ENCODE measurements around the gene INO80C.

INO80C gene

DNA sequence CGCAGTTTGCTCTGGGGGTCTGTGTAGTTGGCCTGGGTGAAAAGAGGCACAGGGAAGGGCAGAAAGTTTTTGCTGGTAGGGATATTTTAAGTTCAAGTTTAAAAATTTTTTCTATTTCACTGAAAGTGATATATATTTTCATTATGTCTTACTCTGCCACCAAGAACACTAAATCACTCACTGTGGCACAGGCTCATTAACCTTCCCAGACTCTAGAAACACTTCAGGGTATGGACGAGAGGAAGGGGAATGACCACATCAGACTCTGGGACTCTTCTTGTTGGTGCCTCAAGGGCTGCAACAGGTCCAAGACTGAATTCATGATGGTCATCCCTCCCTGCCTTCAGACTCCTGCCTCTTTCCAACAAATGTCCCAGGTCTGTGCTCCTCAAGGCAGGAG, 29.0 kb downstream of the INO80C start:
- DNase-seq: no peak
- Histone ChIP-seq H3K79me1 (ENCODE audit: low read length) (no peaks in the 10 kb centered on the region), H2AFZ (ENCODE audit: insufficient read depth, low read length, poor library complexity) (no peak overlapping the region), H3K4me1 (ENCODE audit: control insufficient read depth in 1 of 2, insufficient read depth in 2 of 2, low read length in 2 of 2) (no peaks in the 10 kb centered on the region), H3K18ac (ENCODE audit: low read length) (no peak overlapping the region), H3K79me2 (ENCODE audit: control insufficient read depth, insufficient read depth, low read length, poor library complexity) (no peaks in the 10 kb centered on the region), H3K27ac (ENCODE audit: low read depth, low read length) (no peak overlapping the region), H4K12ac (ENCODE audit: low read depth, low read length) (no peak overlapping the region), H3K9ac (ENCODE audit: low read length) (peak overlapping the region; percentile 36), H3K9me3 (ENCODE audit: insufficient read depth, low read depth, low read length) (peaks cover 4% of the 10 kb centered on the region), H3K4me3 (ENCODE audit: low read depth, low read length) (no peak overlapping the region), H4K91ac (ENCODE audit: low read depth, low read length) (no peak overlapping the region), H3K4ac (ENCODE audit: low read depth, low read length) (no peak overlapping the region), H3K36me3 (ENCODE audit: control insufficient read depth in 1 of 2, insufficient read depth in 2 of 2, low read length in 2 of 2) (no peaks in the 10 kb centered on the region), H3K27me3 (ENCODE audit: insufficient read depth, low read length) (no peaks in the 10 kb centered on the region), H4K8ac (ENCODE audit: low read depth, low read length) (no peak overlapping the region), H2AK5ac (ENCODE audit: low read length) (no peak overlapping the region), H3K14ac (ENCODE audit: low read length) (no peak overlapping the region), H2BK120ac (ENCODE audit: insufficient read depth, low read length, poor library complexity) (no peak overlapping the region), H3K4me2 (ENCODE audit: low read length) (no peak overlapping the region), H2BK5ac (ENCODE audit: low read depth, low read length, poor library complexity) (no peak overlapping the region), H3K23ac (ENCODE audit: low read length) (no peak overlapping the region), H2BK12ac (ENCODE audit: low read length) (no peak overlapping the region)
- no CpG with 5 or more reads among the region's 2 CpGs for WGBS (ENCODE audit: extremely low coverage, insufficient coverage, insufficient read length)

DNA sequence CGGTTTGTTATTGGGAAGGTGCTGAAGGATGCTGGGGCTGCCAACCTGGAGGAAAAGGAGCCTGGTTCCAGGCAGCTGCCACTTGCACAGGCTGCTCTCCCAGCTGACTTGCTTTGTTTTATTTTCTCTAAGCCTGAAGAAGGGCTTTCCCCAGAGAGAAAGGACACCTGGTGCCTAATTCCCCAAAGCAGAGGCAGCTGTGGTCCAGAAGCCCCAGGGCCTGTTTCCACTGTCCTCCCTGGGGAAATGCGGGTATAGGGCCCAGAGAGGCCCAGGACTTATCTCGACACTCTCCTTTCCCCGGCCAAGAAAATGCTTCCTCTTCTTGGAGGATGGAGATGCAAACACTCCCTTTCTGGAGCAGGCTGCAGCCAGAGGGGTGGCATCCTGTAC, 30.1 kb downstream of the INO80C start:
- Histone ChIP-seq H3K18ac (ENCODE audit: low read length) (no peak overlapping the region), H3K27ac (ENCODE audit: low read depth, low read length) (no peak overlapping the region), H2BK12ac (ENCODE audit: low read length) (no peak overlapping the region), H2BK5ac (ENCODE audit: low read depth, low read length, poor library complexity) (no peak overlapping the region), H3K4me3 (ENCODE audit: low read depth, low read length) (no peak overlapping the region), H3K9ac (ENCODE audit: low read length) (no peak overlapping the region), H3K9me3 (ENCODE audit: insufficient read depth, low read depth, low read length) (peaks cover 4% of the 10 kb centered on the region), H3K79me1 (ENCODE audit: low read length) (no peaks in the 10 kb centered on the region), H2AK5ac (ENCODE audit: low read length) (no peak overlapping the region), H3K36me3 (ENCODE audit: control insufficient read depth in 1 of 2, insufficient read depth in 2 of 2, low read length in 2 of 2) (no peaks in the 10 kb centered on the region), H3K27me3 (ENCODE audit: insufficient read depth, low read length) (no peaks in the 10 kb centered on the region), H2AFZ (ENCODE audit: insufficient read depth, low read length, poor library complexity) (no peak overlapping the region), H3K4me2 (ENCODE audit: low read length) (no peak overlapping the region), H3K79me2 (ENCODE audit: control insufficient read depth, insufficient read depth, low read length, poor library complexity) (no peaks in the 10 kb centered on the region), H3K4me1 (ENCODE audit: control insufficient read depth in 1 of 2, insufficient read depth in 2 of 2, low read length in 2 of 2) (no peaks in the 10 kb centered on the region), H4K8ac (ENCODE audit: low read depth, low read length) (no peak overlapping the region), H3K14ac (ENCODE audit: low read length) (no peak overlapping the region), H4K12ac (ENCODE audit: low read depth, low read length) (no peak overlapping the region), H3K4ac (ENCODE audit: low read depth, low read length) (no peak overlapping the region), H2BK120ac (ENCODE audit: insufficient read depth, low read length, poor library complexity) (no peak overlapping the region), H4K91ac (ENCODE audit: low read depth, low read length) (no peak overlapping the region), H3K23ac (ENCODE audit: low read length) (no peak overlapping the region)
- peak; percentile 50 to 79 for DNase-seq
- no CpG with 5 or more reads among the region's 4 CpGs for WGBS (ENCODE audit: extremely low coverage, insufficient coverage, insufficient read length)

DNA sequence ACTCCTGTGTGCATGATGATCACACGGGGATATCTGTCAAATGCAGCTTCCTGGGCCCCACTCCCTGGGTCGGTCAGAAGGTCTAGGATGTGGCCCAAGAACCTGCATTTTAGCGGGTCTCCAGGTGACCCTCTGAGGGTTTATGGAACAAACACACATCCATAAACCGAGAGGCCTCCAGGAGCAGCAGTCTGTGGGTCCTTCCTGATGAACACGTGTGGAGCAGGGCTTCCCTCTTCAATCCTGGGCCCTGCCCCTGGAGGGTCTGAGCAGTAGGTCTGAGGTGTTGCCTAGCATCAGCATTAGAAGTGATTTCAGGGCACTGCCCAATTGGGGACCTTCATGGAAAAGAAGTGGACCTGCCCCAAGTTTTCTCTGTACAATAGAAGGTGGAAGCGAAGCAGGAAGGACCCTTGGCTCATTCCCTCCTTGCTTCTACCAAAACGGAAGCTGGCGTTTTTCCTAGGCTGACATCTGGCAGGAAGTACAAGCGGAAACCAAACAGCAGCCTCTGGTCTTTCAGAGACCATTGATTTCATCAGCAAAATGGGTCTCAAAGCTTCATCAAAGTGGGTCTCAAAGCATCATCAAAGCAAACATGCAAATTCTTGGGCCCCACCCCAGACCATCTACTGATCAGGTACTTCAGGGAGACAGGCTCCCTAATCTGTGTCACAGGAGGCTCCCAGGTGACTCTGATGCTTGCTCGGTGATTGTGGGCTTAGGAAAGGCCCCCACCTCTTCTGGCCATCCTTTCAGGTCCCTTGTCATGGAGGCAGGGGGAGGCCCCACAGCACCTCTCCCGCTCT, 30.7 kb downstream of the INO80C start:
- H4K8ac ChIP-seq (ENCODE audit: low read depth, low read length): no peak overlapping the region
- H3K9ac ChIP-seq (ENCODE audit: low read length): no peak overlapping the region
- H4K91ac ChIP-seq (ENCODE audit: low read depth, low read length): no peak overlapping the region
- no peaks in the 10 kb centered on the region for H3K79me2 ChIP-seq (ENCODE audit: control insufficient read depth, insufficient read depth, low read length, poor library complexity)
- H3K14ac ChIP-seq (ENCODE audit: low read length): no peak overlapping the region
- no peak overlapping the region for H3K4me2 ChIP-seq (ENCODE audit: low read length)
- no peak overlapping the region for H3K23ac ChIP-seq (ENCODE audit: low read length)
- H2BK12ac ChIP-seq (ENCODE audit: low read length): no peak overlapping the region
- H3K27me3 ChIP-seq (ENCODE audit: insufficient read depth, low read length): no peaks in the 10 kb centered on the region
- H2BK120ac ChIP-seq (ENCODE audit: insufficient read depth, low read length, poor library complexity): no peak overlapping the region
- H3K4me1 ChIP-seq (ENCODE audit: control insufficient read depth in 1 of 2, insufficient read depth in 2 of 2, low read length in 2 of 2): no peaks in the 10 kb centered on the region
- no peak for DNase-seq
- H3K36me3 ChIP-seq (ENCODE audit: control insufficient read depth in 1 of 2, insufficient read depth in 2 of 2, low read length in 2 of 2): no peaks in the 10 kb centered on the region
- H3K4ac ChIP-seq (ENCODE audit: low read depth, low read length): no peak overlapping the region
- H2AFZ ChIP-seq (ENCODE audit: insufficient read depth, low read length, poor library complexity): no peak overlapping the region
- H2AK5ac ChIP-seq (ENCODE audit: low read length): no peak overlapping the region
- no peak overlapping the region for H3K18ac ChIP-seq (ENCODE audit: low read length)
- no peak overlapping the region for H3K27ac ChIP-seq (ENCODE audit: low read depth, low read length)
- H2BK5ac ChIP-seq (ENCODE audit: low read depth, low read length, poor library complexity): no peak overlapping the region
- no peak overlapping the region for H4K12ac ChIP-seq (ENCODE audit: low read depth, low read length)
- H3K9me3 ChIP-seq (ENCODE audit: insufficient read depth, low read depth, low read length): peaks cover 4% of the 10 kb centered on the region
- WGBS (ENCODE audit: extremely low coverage, insufficient coverage, insufficient read length): no CpG with 5 or more reads among the region's 11 CpGs
- H3K4me3 ChIP-seq (ENCODE audit: low read depth, low read length): no peak overlapping the region
- no peaks in the 10 kb centered on the region for H3K79me1 ChIP-seq (ENCODE audit: low read length)

DNA sequence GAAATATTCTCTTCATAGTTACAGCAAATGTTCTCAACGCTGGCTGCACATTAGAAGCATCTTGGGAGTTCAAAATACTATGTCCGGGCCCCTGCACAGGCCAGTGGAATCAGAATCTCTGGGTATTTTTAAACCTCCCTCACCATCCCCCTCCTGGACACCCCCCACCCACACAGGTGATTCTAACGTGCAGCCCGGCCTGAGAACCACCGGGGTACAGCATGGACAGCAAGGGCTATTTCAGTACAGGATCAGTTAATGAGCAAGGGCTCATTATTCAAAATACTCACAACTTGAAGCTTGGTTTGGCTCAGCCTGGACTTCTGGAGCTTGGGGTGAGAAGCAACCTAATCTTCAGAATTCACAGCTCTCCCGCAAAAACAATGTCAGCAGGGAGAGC, 31.4 kb downstream of the INO80C start:
- H2BK120ac ChIP-seq (ENCODE audit: insufficient read depth, low read length, poor library complexity): no peak overlapping the region
- WGBS (ENCODE audit: extremely low coverage, insufficient coverage, insufficient read length): no CpG with 5 or more reads among the region's 6 CpGs
- no peaks in the 10 kb centered on the region for H3K36me3 ChIP-seq (ENCODE audit: control insufficient read depth in 1 of 2, insufficient read depth in 2 of 2, low read length in 2 of 2)
- no peaks in the 10 kb centered on the region for H3K79me2 ChIP-seq (ENCODE audit: control insufficient read depth, insufficient read depth, low read length, poor library complexity)
- no peaks in the 10 kb centered on the region for H3K27me3 ChIP-seq (ENCODE audit: insufficient read depth, low read length)
- no peak overlapping the region for H3K18ac ChIP-seq (ENCODE audit: low read length)
- no peak overlapping the region for H3K9ac ChIP-seq (ENCODE audit: low read length)
- H3K9me3 ChIP-seq (ENCODE audit: insufficient read depth, low read depth, low read length): peaks cover 4% of the 10 kb centered on the region
- no peak overlapping the region for H3K23ac ChIP-seq (ENCODE audit: low read length)
- H2BK5ac ChIP-seq (ENCODE audit: low read depth, low read length, poor library complexity): no peak overlapping the region
- no peak overlapping the region for H3K4me3 ChIP-seq (ENCODE audit: low read depth, low read length)
- H4K91ac ChIP-seq (ENCODE audit: low read depth, low read length): no peak overlapping the region
- H3K4me1 ChIP-seq (ENCODE audit: control insufficient read depth in 1 of 2, insufficient read depth in 2 of 2, low read length in 2 of 2): no peaks in the 10 kb centered on the region
- H4K8ac ChIP-seq (ENCODE audit: low read depth, low read length): no peak overlapping the region
- no peak overlapping the region for H3K4ac ChIP-seq (ENCODE audit: low read depth, low read length)
- H3K79me1 ChIP-seq (ENCODE audit: low read length): peaks cover 3% of the 10 kb centered on the region
- no peak overlapping the region for H2BK12ac ChIP-seq (ENCODE audit: low read length)
- H3K14ac ChIP-seq (ENCODE audit: low read length): no peak overlapping the region
- H2AK5ac ChIP-seq (ENCODE audit: low read length): no peak overlapping the region
- H3K27ac ChIP-seq (ENCODE audit: low read depth, low read length): no peak overlapping the region
- no peak overlapping the region for H4K12ac ChIP-seq (ENCODE audit: low read depth, low read length)
- H2AFZ ChIP-seq (ENCODE audit: insufficient read depth, low read length, poor library complexity): no peak overlapping the region
- no peak for DNase-seq
- H3K4me2 ChIP-seq (ENCODE audit: low read length): no peak overlapping the region

Measured in trophoblast cell (in vitro differentiated cells and primary cell).